ENCODE data around the gene RAB35.

DNA sequence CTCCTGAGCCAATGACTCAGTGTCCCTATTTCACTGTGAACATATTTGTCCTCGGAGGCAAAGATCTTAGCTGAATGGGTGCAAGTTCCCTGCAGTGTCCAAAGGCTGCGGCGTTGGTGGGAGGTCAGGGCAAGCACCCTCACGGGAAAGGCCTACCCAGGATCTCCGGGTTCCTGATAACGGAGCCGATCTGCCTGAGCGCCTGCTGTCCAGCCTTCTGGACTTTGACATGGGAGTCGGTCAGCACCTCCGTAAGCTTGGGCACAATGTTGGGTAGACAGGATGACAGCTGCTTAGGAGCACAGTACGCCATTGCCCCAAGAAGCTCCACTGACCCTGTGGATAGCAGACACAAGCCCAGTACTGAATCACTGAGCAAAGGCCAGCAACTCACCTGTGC is 31.5 kb upstream of the RAB35 start:
- TF ChIP-seq, protein P1, sequence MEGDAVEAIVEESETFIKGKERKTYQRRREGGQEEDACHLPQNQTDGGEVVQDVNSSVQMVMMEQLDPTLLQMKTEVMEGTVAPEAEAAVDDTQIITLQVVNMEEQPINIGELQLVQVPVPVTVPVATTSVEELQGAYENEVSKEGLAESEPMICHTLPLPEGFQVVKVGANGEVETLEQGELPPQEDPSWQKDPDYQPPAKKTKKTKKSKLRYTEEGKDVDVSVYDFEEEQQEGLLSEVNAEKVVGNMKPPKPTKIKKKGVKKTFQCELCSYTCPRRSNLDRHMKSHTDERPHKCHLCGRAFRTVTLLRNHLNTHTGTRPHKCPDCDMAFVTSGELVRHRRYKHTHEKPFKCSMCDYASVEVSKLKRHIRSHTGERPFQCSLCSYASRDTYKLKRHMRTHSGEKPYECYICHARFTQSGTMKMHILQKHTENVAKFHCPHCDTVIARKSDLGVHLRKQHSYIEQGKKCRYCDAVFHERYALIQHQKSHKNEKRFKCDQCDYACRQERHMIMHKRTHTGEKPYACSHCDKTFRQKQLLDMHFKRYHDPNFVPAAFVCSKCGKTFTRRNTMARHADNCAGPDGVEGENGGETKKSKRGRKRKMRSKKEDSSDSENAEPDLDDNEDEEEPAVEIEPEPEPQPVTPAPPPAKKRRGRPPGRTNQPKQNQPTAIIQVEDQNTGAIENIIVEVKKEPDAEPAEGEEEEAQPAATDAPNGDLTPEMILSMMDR (IDR thresholded peaks at IDR 0.05; ENCODE audit: insufficient read depth, low read length, poor library complexity, severe bottlenecking) = no peak
- no peak for TF ChIP-seq EZH2phosphoT487 (conservative IDR thresholded peaks at IDR 0.05; ENCODE audit: low read length)
